SK-N-SH (cell line): ENCODE data around the gene MXI1.

Source experiments
- EP300 ChIP-seq, 2 experiments: IDR thresholded peaks; 2 replicates each; pipeline versions ENCODE4 v1.4.0 to v1.6.1; 2012; ENCODE audit warnings: borderline replicate concordance in 1 of 2, low read depth in 1 of 2, low read length in 1 of 2
- EZH2phosphoT487 ChIP-seq: fragments of 200-600 bp; sonication (generic); IDR thresholded peaks from 2 replicates; pipeline ENCODE4 v1.6.1; 2017; ENCODE audit warnings: low read depth, mixed run types, mild to moderate bottlenecking, antibody characterized with exemption, moderate library complexity, borderline replicate concordance
- FOXJ3 ChIP-seq: sonication (generic); formaldehyde crosslinking; IDR thresholded peaks from 2 replicates; pipeline ENCODE4 v1.5.1; 2020; ENCODE audit warnings: mild to moderate bottlenecking, missing genetic modification reagents
- POLR2AphosphoS5 ChIP-seq: IDR thresholded peaks from 2 replicates; pipeline ENCODE4 v1.6.1; 2012; ENCODE audit warnings: low read depth, low read length
- RAD21 ChIP-seq: IDR thresholded peaks from 2 replicates; pipeline ENCODE4 v1.6.1; 2012; ENCODE audit warnings: mild to moderate bottlenecking, low read length
- TCF12 ChIP-seq: IDR thresholded peaks from 2 replicates; pipeline ENCODE4 v1.4.0; 2012
- TF ChIP-seq, protein P1 (sequence below): fragments of 200-600 bp; sonication (generic); IDR thresholded peaks from 2 replicates; pipeline ENCODE4 v1.6.1; 2017; ENCODE audit warnings: antibody characterized with exemption, mild to moderate bottlenecking, moderate library complexity
- TF ChIP-seq, protein P2 (sequence below): fragments of 150-350 bp; IDR thresholded peaks from 2 replicates; pipeline ENCODE4 v1.6.1; 2017; ENCODE audit warnings: antibody characterized with exemption, low read length, low read depth, borderline replicate concordance
- TF ChIP-seq, protein P3 (sequence below): IDR thresholded peaks from 2 replicates; pipeline ENCODE4 v1.4.0; 2012; ENCODE audit warnings: low read depth, borderline replicate concordance

DNA sequence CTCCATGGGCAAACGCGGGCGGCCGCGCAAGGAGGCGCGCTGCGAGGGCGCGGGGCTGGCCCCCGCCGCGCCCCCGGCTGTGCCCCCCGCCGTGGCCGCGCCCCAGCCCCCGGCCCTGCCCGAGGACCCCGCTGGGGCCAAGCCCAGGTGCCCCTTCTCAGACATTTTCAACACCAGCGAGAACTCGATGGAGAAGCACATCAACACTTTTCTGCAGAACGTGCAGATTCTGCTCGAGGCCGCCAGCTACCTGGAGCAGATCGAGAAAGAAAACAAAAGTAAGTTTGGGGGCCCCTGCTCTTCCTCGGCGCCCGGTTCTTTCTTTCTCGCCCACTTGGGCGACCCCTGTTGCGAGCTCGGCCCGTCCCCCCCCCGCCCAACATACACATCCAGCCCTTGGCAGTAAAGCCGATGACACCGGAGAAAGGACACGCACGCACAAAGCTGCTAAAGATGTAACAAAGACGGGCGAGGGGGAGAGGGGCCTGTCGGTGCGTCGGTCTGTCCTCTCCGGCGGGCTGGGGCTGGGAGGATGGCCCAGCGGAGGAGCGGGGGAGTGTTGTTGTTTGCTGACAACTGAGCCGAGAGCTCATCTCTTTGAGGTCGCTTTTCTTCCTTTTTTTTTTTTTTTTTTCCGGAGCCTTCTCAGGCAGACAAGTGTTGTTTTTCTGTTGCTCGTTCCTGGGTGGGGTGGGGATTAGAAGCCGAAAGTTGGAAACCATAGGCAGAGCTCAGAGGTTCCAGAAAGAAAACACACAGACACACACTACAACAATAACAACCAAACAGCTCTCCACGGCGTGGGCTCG is 604 bp downstream of the MXI1 start:
- TF ChIP-seq EP300 (IDR thresholded peaks at IDR 0.05; ENCODE audit: borderline replicate concordance in 1 of 2, low read depth in 1 of 2, low read length in 1 of 2) (no peak), EZH2phosphoT487 (no peak), TCF12 (no peak), POLR2AphosphoS5 (no peak), FOXJ3 (CRISPR knock-in tag) (no peak), RAD21 (no peak)
- TF ChIP-seq, protein P1, sequence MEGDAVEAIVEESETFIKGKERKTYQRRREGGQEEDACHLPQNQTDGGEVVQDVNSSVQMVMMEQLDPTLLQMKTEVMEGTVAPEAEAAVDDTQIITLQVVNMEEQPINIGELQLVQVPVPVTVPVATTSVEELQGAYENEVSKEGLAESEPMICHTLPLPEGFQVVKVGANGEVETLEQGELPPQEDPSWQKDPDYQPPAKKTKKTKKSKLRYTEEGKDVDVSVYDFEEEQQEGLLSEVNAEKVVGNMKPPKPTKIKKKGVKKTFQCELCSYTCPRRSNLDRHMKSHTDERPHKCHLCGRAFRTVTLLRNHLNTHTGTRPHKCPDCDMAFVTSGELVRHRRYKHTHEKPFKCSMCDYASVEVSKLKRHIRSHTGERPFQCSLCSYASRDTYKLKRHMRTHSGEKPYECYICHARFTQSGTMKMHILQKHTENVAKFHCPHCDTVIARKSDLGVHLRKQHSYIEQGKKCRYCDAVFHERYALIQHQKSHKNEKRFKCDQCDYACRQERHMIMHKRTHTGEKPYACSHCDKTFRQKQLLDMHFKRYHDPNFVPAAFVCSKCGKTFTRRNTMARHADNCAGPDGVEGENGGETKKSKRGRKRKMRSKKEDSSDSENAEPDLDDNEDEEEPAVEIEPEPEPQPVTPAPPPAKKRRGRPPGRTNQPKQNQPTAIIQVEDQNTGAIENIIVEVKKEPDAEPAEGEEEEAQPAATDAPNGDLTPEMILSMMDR: no peak
- TF ChIP-seq, protein P2, sequence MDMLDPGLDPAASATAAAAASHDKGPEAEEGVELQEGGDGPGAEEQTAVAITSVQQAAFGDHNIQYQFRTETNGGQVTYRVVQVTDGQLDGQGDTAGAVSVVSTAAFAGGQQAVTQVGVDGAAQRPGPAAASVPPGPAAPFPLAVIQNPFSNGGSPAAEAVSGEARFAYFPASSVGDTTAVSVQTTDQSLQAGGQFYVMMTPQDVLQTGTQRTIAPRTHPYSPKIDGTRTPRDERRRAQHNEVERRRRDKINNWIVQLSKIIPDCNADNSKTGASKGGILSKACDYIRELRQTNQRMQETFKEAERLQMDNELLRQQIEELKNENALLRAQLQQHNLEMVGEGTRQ: no peak
- TF ChIP-seq, protein P3, sequence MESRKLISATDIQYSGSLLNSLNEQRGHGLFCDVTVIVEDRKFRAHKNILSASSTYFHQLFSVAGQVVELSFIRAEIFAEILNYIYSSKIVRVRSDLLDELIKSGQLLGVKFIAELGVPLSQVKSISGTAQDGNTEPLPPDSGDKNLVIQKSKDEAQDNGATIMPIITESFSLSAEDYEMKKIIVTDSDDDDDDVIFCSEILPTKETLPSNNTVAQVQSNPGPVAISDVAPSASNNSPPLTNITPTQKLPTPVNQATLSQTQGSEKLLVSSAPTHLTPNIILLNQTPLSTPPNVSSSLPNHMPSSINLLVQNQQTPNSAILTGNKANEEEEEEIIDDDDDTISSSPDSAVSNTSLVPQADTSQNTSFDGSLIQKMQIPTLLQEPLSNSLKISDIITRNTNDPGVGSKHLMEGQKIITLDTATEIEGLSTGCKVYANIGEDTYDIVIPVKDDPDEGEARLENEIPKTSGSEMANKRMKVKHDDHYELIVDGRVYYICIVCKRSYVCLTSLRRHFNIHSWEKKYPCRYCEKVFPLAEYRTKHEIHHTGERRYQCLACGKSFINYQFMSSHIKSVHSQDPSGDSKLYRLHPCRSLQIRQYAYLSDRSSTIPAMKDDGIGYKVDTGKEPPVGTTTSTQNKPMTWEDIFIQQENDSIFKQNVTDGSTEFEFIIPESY: no peak
